HL-60 (cell line): ENCODE data around the gene CSF2RB.

Experiments
- DNase-seq, 2 experiments: peaks; one replicate each; pipeline ENCODE4 v3.0.0-alpha.2; 2010 to 2020; ENCODE audit warnings: low read depth in 1 of 2, low spot score in 1 of 2
- H3K27ac ChIP-seq: fragments of 250-450 bp; sonication (Bioruptor Pico); replicated peaks from 2 replicates; pipeline ENCODE4 v1.5.1; 2020; ENCODE audit warnings: mild to moderate bottlenecking, moderate library complexity
- H3K27me3 ChIP-seq: fragments of 250-450 bp; sonication (Bioruptor Pico); 2 replicates; pipeline ENCODE4 v1.5.1; 2021; ENCODE audit warnings: mild to moderate bottlenecking, moderate library complexity; ENCODE audit not compliant: insufficient read depth, poor library complexity, severe bottlenecking
- H3K4me3 ChIP-seq: replicated peaks from 2 replicates; pipeline ENCODE4 v1.5.1; 2011; ENCODE audit warnings: mild to moderate bottlenecking, control low read depth, low read length; ENCODE audit not compliant: insufficient read depth
- CTCF ChIP-seq: IDR thresholded peaks from one replicate; pipeline ENCODE4 v1.5.1; 2011; ENCODE audit warnings: low read length, control low read depth, inconsistent platforms; ENCODE audit not compliant: insufficient read depth
- GABPA ChIP-seq: IDR thresholded peaks from 2 replicates; pipeline ENCODE4 v1.6.1; 2012; ENCODE audit warnings: low read depth
- POLR2AphosphoS5 ChIP-seq: IDR thresholded peaks from 2 replicates; pipeline ENCODE4 v1.6.1; 2012; ENCODE audit warnings: low read depth
- SPI1 ChIP-seq: IDR thresholded peaks from 2 replicates; pipeline ENCODE4 v1.6.1; 2012; ENCODE audit warnings: low read depth, mild to moderate bottlenecking, borderline replicate concordance
- TF ChIP-seq, protein P1 (sequence below): IDR thresholded peaks from 2 replicates; pipeline ENCODE4 v1.6.1; 2012; ENCODE audit warnings: low read depth; ENCODE audit not compliant: insufficient replicate concordance

CSF2RB gene

GRCh38 chr22:36891646-36892045 is 21.8 kb upstream of the CSF2RB start:
- no peak for DNase-seq
- H3K27ac ChIP-seq: no peak overlapping the region

GRCh38 chr22:36892292-36892691 is 21.1 kb upstream of the CSF2RB start:
- DNase-seq: no peak
- no peak for TF ChIP-seq GABPA
- TF ChIP-seq, protein P1, sequence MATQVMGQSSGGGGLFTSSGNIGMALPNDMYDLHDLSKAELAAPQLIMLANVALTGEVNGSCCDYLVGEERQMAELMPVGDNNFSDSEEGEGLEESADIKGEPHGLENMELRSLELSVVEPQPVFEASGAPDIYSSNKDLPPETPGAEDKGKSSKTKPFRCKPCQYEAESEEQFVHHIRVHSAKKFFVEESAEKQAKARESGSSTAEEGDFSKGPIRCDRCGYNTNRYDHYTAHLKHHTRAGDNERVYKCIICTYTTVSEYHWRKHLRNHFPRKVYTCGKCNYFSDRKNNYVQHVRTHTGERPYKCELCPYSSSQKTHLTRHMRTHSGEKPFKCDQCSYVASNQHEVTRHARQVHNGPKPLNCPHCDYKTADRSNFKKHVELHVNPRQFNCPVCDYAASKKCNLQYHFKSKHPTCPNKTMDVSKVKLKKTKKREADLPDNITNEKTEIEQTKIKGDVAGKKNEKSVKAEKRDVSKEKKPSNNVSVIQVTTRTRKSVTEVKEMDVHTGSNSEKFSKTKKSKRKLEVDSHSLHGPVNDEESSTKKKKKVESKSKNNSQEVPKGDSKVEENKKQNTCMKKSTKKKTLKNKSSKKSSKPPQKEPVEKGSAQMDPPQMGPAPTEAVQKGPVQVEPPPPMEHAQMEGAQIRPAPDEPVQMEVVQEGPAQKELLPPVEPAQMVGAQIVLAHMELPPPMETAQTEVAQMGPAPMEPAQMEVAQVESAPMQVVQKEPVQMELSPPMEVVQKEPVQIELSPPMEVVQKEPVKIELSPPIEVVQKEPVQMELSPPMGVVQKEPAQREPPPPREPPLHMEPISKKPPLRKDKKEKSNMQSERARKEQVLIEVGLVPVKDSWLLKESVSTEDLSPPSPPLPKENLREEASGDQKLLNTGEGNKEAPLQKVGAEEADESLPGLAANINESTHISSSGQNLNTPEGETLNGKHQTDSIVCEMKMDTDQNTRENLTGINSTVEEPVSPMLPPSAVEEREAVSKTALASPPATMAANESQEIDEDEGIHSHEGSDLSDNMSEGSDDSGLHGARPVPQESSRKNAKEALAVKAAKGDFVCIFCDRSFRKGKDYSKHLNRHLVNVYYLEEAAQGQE: no peak
- no peak for TF ChIP-seq SPI1
- TF ChIP-seq POLR2AphosphoS5: no peak
- no peak for TF ChIP-seq CTCF

More at GRCh38 chr22:36891646-36892045, 21.8 kb upstream of the CSF2RB start:
- TF ChIP-seq, protein P1: no peak
- no peak for TF ChIP-seq SPI1
- no peak for TF ChIP-seq CTCF
- no peak overlapping the region for H3K4me3 ChIP-seq
- H3K27me3 ChIP-seq: no peaks in the 10 kb centered on the region

GRCh38 chr22:36893262-36893661 is 20.2 kb upstream of the CSF2RB start:
- H3K4me3 ChIP-seq: no peak overlapping the region
- no peaks in the 10 kb centered on the region for H3K27me3 ChIP-seq
- no peak overlapping the region for H3K27ac ChIP-seq
- TF ChIP-seq, protein P1: no peak
- TF ChIP-seq POLR2AphosphoS5 (no peak), SPI1 (no peak), CTCF (no peak), GABPA (no peak)
- DNase-seq: no peak

More at GRCh38 chr22:36892292-36892691, 21.1 kb upstream of the CSF2RB start:
- no peak overlapping the region for H3K27ac ChIP-seq
- H3K4me3 ChIP-seq: no peak overlapping the region
- no peaks in the 10 kb centered on the region for H3K27me3 ChIP-seq
